B cell (primary cell): ENCODE measurements around the gene MDC1. TPM values are rescaled to one million over a fixed set of nuclear protein-coding genes. Genes with fewer than 3 reads are reported as not detected.

Source experiments
- ATAC-seq: fragments of 200-7000 bp; cut with Tn5 transposase; one replicate; pipeline ENCODE4 v1.10.0; 2021; ENCODE audit warnings: low read depth, mild to moderate bottlenecking, moderate number of reproducible peaks, moderate library complexity
- CTCF ChIA-PET: fragments of 350-600 bp; sonication (Branson Sonifier 250); formaldehyde crosslinking; loops from one replicate; lab custom pipeline; 2021; ENCODE audit warnings: antibody characterized with exemption, inconsistent platforms; lab: Charles Lee
- POLR2A ChIA-PET: fragments of 350-600 bp; sonication (Branson Sonifier 250); formaldehyde crosslinking; loops from one replicate; lab custom pipeline; 2021; ENCODE audit warnings: antibody characterized with exemption; lab: Charles Lee
- DNase-seq: peaks from one replicate; pipeline ENCODE4 v3.0.0; 2013
- H2AFZ ChIP-seq: 2 replicates; pipeline ENCODE4 v1.6.1; 2012; ENCODE audit warnings: mild to moderate bottlenecking, low read depth, low read length; ENCODE audit not compliant: insufficient read depth, poor library complexity, severe bottlenecking
- H3K27ac ChIP-seq, 2 donors: 1 replicate in 1 of 2; 2 replicates in 1 of 2; pipeline ENCODE4 v1.5.1; 2012 to 2013; ENCODE audit warnings: low read length in 2 of 2, mild to moderate bottlenecking in 2 of 2, moderate library complexity in 1 of 2
- H3K27me3 ChIP-seq, 4 experiments: fragments of 200-600 bp in 1 of 4; sonication (generic) in 1 of 4; replicated peaks in 1 of 4; 1 replicate in 2 of 4; 2 replicates in 2 of 4; pipeline versions ENCODE4 v1.6.1 to v1.7.0; 2013 to 2016; ENCODE audit warnings: low read length in 3 of 4, mild to moderate bottlenecking in 2 of 4, mixed read lengths in 1 of 4, moderate library complexity in 1 of 4; ENCODE audit not compliant: insufficient read depth in 4 of 4, control insufficient read depth in 3 of 4; ENCODE audit errors: control extremely low read depth in 1 of 4
- H3K36me3 ChIP-seq, 2 experiments: replicated peaks in 1 of 2; 1 replicate in 1 of 2; 2 replicates in 1 of 2; pipeline versions ENCODE4 v1.6.1 to v1.7.1; 2013; ENCODE audit warnings: low read length in 1 of 2; ENCODE audit not compliant: insufficient read depth in 2 of 2, control insufficient read depth in 1 of 2; ENCODE audit errors: control extremely low read depth in 1 of 2, extremely low read depth in 1 of 2
- H3K4me1 ChIP-seq, 2 donors: fragments of 200-600 bp in 1 of 2; sonication (generic) in 1 of 2; 1 replicate in 1 of 2; 2 replicates in 1 of 2; pipeline versions ENCODE4 v1.5.1 to v1.6.1; 2013 to 2017; ENCODE audit warnings: low read length in 2 of 2; ENCODE audit not compliant: control insufficient read depth in 2 of 2, insufficient read depth in 2 of 2
- H3K4me2 ChIP-seq: replicated peaks from 2 replicates; pipeline ENCODE3; 2012; ENCODE audit warnings: mild to moderate bottlenecking, low read depth, low read length; ENCODE audit not compliant: poor library complexity, severe bottlenecking
- H3K4me3 ChIP-seq, 5 experiments: fragments of 200-600 bp in 1 of 5; sonication (generic) in 1 of 5; 1 replicate in 3 of 5; 2 replicates in 2 of 5; pipeline versions ENCODE4 v1.5.1 to v1.7.0; 2011 to 2016; ENCODE audit warnings: low read length in 4 of 5, mild to moderate bottlenecking in 4 of 5, low read depth in 2 of 5, control low read depth in 1 of 5, moderate library complexity in 1 of 5; ENCODE audit not compliant: insufficient read depth in 1 of 5; ENCODE audit errors: control extremely low read depth in 1 of 5, extremely low read depth in 1 of 5
- H3K79me2 ChIP-seq: fragments of 200-600 bp; sonication (generic); one replicate; pipeline ENCODE4 v1.6.0; 2016; ENCODE audit warnings: low read length; ENCODE audit not compliant: control insufficient read depth, insufficient read depth
- H3K9ac ChIP-seq: fragments of 200-600 bp; sonication (generic); 2 replicates; pipeline ENCODE4 v1.6.1; 2017; ENCODE audit warnings: mild to moderate bottlenecking, low read length, moderate library complexity
- H3K9me3 ChIP-seq, 3 donors: one replicate each; pipeline versions ENCODE4 v1.6.1 to v1.7.1; 2013; ENCODE audit warnings: low read length in 2 of 3; ENCODE audit not compliant: control insufficient read depth in 2 of 3, insufficient read depth in 1 of 3; ENCODE audit errors: control extremely low read depth in 1 of 3
- H4K20me1 ChIP-seq: 2 replicates; pipeline ENCODE4 v1.6.0; 2012; ENCODE audit warnings: mild to moderate bottlenecking, low read length; ENCODE audit not compliant: insufficient read depth, control insufficient read depth, poor library complexity, severe bottlenecking
- H3K27ac Mint-ChIP-seq: one replicate; pipeline ENCODE4 v1.8.0; 2021; ENCODE audit warnings: mixed read lengths
- H3K27me3 Mint-ChIP-seq: one replicate; pipeline ENCODE4 v1.8.0; 2021; ENCODE audit warnings: mixed read lengths
- H3K4me1 Mint-ChIP-seq: one replicate; pipeline ENCODE4 v1.8.0; 2021; ENCODE audit warnings: mixed read lengths
- H3K4me3 Mint-ChIP-seq: one replicate; pipeline ENCODE4 v1.8.0; 2021; ENCODE audit warnings: mixed read lengths
- H3K9me3 Mint-ChIP-seq: one replicate; pipeline ENCODE4 v1.8.0; 2022; ENCODE audit warnings: mixed read lengths; ENCODE audit not compliant: insufficient read depth
- EZH2 ChIP-seq: IDR thresholded peaks from 2 replicates; pipeline ENCODE4 v1.6.1; 2012; ENCODE audit warnings: borderline replicate concordance, low read depth, mild to moderate bottlenecking, moderate library complexity, low read length; ENCODE audit not compliant: insufficient read depth, poor library complexity, severe bottlenecking
- WGBS: methylation state at CpG from one replicate; pipeline ENCODE4 v1.1.5; 2013; ENCODE audit warnings: missing lambda C conversion rate; ENCODE audit not compliant: insufficient coverage; 5-methylcytosine and 5-hydroxymethylcytosine counted together
- intact Hi-C: fragments of 100-400 bp; cut with micrococcal nuclease; formaldehyde crosslinking; loops from one replicate; pipeline ENCODE4 v1.10.0; 2022
- polyA plus RNA-seq: library from polyadenylated mRNA; depleted of rRNA; stranded (reverse); fragments of >200 nt; gene quantifications from 2 replicates; pipeline ENCODE4 v1.2.3, GENCODE V29; 2012
- total RNA-seq, 2 donors: library from RNA; stranded (reverse); fragments of 120-200 nt in 1 of 2; gene quantifications; 1 replicate in 1 of 2; 2 replicates in 1 of 2; pipeline versions ENCODE4 v1.2.3 to v1.2.4, GENCODE V29; 2013 to 2022
- TF ChIP-seq, protein P1 (sequence below): fragments of 200-600 bp; IDR thresholded peaks from one replicate; pipeline ENCODE4 v1.8.0; 2022; ENCODE audit warnings: antibody characterized with exemption, mild to moderate bottlenecking

MDC1 gene
- total and polyA plus RNA-seq, 2 donors (not counting 1 experiment from before 2014, with no cell fraction given) = 24.9 to 87.4 TPM

DNA sequence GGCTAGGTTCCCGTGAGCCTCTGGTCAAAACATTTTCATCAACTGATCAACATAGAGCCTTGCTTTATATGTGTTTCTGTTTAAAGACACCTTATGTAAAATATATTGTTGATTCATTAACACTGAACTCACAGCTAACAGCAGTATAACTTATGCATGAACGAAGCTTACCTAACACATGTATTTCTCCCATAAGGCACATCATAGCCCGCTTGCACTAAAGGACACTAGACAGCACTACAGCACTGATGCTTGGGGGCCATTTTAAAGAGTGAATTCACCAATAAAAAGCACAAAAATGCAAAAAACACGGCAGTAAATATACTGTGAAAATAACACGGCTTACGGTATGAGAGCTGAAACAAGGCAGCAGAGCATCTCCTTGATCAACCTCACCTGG, 21.5 kb upstream of the MDC1 start:
- Histone ChIP-seq H3K27ac (no peak overlapping the region), H2AFZ (no peak overlapping the region), H4K20me1 (no peaks in the 10 kb centered on the region), H3K27me3 (no peaks in the 10 kb centered on the region), H3K36me3 (peaks cover 0 to 11% of the 10 kb centered on the region in 2 experiments), H3K79me2 (peaks cover 4% of the 10 kb centered on the region), H3K9me3 (no peaks in the 10 kb centered on the region), H3K4me1 (peaks cover 46 to 52% of the 10 kb centered on the region in 2 donors), H3K9ac (no peak overlapping the region), H3K4me2 (no peak overlapping the region), H3K4me3 (no peak overlapping the region)
- no peaks in the 10 kb centered on the region for H3K9me3 Mint-ChIP-seq
- POLR2A ChIA-PET = no interaction called here
- ATAC-seq (no peak), DNase-seq (no peak)
- H3K27me3 Mint-ChIP-seq = no peaks in the 10 kb centered on the region
- no peak for TF ChIP-seq EZH2
- TF ChIP-seq, protein P1, sequence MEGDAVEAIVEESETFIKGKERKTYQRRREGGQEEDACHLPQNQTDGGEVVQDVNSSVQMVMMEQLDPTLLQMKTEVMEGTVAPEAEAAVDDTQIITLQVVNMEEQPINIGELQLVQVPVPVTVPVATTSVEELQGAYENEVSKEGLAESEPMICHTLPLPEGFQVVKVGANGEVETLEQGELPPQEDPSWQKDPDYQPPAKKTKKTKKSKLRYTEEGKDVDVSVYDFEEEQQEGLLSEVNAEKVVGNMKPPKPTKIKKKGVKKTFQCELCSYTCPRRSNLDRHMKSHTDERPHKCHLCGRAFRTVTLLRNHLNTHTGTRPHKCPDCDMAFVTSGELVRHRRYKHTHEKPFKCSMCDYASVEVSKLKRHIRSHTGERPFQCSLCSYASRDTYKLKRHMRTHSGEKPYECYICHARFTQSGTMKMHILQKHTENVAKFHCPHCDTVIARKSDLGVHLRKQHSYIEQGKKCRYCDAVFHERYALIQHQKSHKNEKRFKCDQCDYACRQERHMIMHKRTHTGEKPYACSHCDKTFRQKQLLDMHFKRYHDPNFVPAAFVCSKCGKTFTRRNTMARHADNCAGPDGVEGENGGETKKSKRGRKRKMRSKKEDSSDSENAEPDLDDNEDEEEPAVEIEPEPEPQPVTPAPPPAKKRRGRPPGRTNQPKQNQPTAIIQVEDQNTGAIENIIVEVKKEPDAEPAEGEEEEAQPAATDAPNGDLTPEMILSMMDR = no peak
- peaks cover 55% of the 10 kb centered on the region for H3K4me1 Mint-ChIP-seq
- intact Hi-C loops = no loop called here
- CTCF ChIA-PET = interaction anchor here (1.1 to 22.5 kb wide), 5 partner anchors 16 to 254 kb away, joined by 4 to 963 read pairs (median 5); partner anchors contain the start of gene DHX16
- no peak overlapping the region for H3K27ac Mint-ChIP-seq
- WGBS = 100% methylated on average over 1 of the region's 6 CpGs
- no peak overlapping the region for H3K4me3 Mint-ChIP-seq

DNA sequence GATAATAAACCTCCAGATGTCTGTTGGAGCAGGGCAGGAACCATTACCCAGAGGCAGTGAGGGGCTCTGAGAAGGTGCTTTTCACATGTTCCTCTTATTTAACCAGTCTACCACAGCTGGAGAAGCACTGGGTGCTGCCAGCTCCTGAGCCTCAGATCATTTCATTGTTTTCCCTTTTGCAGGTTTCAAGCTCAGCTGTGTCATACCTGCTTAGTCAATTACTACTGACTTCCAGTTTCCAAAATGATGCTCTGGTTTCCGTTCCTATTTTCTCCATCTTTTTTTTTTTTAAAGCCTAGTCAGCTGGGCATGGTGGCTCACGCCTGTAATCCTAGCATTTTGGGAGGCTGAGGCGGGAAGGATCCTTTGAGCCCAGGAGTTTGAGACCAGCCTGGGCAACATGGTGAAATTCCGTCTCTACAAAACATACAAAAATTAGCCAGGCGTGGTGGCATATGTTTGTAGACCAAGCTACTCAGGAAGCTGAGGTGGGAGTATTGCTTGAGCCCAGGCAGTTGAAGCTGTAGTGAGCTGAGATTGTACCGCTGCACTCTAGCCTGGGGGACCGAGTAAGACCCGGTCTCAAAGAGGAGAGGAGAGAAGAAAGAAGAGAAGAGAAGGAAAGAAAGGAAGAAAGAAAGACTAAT, 18.7 kb upstream of the MDC1 start:
- WGBS = 39% methylated on average over 5 of the region's 8 CpGs
- H3K27ac Mint-ChIP-seq = peak overlapping the region; percentile 55
- H3K79me2 ChIP-seq = peaks cover 20% of the 10 kb centered on the region
- no peak overlapping the region for H3K4me3 ChIP-seq
- peaks cover 37 to 40% of the 10 kb centered on the region in 2 donors for H3K4me1 ChIP-seq
- H3K9me3 Mint-ChIP-seq = no peaks in the 10 kb centered on the region
- peak; percentile 76 for DNase-seq
- H3K4me2 ChIP-seq = peak overlapping the region; percentile 49
- H3K27me3 ChIP-seq = no peaks in the 10 kb centered on the region
- H3K36me3 ChIP-seq = peaks cover 0 to 14% of the 10 kb centered on the region in 2 experiments
- H3K27ac ChIP-seq = peak overlapping the region in 1 of 2 donors; percentile 51
- H3K9me3 ChIP-seq = no peaks in the 10 kb centered on the region
- H4K20me1 ChIP-seq = peaks cover 7% of the 10 kb centered on the region
- TF ChIP-seq EZH2 = no peak
- peak overlapping the region; percentile 57 for H3K4me3 Mint-ChIP-seq
- ChIA-PET POLR2A (interaction anchor here (0.6 to 0.9 kb wide), 4 partner anchors 14 to 136 kb away, joined by 3 to 9 read pairs (median 4); no protein-coding TSS in a partner anchor), CTCF (interaction anchor here (1.2 to 22.5 kb wide), 7 partner anchors 9 to 254 kb away, joined by 3 to 963 read pairs (median 4); partner anchors contain the start of genes DHX16 and TUBB)
- intact Hi-C loops = no loop called here
- H3K4me1 Mint-ChIP-seq = peaks cover 40% of the 10 kb centered on the region
- no peak overlapping the region for H2AFZ ChIP-seq
- peak; percentile 53 for ATAC-seq
- H3K9ac ChIP-seq = peak overlapping the region; percentile 11
- no peaks in the 10 kb centered on the region for H3K27me3 Mint-ChIP-seq
